ENCODE data around the gene NPHP3.

DNA sequence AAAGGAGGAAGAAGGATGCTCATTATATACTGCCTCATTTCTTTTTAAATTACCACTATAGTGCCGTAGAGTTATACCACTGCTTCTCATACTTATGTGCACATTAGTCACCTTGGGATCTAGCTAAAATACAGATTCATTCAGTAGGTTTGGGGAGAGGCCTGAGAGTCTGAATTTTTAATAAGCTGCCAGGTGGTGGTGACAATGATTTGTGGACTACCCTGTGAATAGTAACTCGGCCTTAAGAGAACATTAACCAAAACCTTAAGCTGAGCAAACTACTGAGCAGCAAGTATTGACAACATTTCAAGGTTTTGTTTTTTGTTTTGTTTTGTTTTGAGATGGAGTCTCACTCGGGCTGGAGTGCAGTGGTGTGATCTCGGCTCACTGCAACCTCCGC is 42.3 kb downstream of the NPHP3 start:
- TF ChIP-seq, protein P1, sequence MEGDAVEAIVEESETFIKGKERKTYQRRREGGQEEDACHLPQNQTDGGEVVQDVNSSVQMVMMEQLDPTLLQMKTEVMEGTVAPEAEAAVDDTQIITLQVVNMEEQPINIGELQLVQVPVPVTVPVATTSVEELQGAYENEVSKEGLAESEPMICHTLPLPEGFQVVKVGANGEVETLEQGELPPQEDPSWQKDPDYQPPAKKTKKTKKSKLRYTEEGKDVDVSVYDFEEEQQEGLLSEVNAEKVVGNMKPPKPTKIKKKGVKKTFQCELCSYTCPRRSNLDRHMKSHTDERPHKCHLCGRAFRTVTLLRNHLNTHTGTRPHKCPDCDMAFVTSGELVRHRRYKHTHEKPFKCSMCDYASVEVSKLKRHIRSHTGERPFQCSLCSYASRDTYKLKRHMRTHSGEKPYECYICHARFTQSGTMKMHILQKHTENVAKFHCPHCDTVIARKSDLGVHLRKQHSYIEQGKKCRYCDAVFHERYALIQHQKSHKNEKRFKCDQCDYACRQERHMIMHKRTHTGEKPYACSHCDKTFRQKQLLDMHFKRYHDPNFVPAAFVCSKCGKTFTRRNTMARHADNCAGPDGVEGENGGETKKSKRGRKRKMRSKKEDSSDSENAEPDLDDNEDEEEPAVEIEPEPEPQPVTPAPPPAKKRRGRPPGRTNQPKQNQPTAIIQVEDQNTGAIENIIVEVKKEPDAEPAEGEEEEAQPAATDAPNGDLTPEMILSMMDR (IDR thresholded peaks at IDR 0.05 in 4 of 5, conservative IDR thresholded peaks at IDR 0.05 in 1 of 5): no peak
- no peak for TF ChIP-seq POLR2A (IDR thresholded peaks at IDR 0.05)

Measured in gastrocnemius medialis (tissue), 4 donors.